ENCODE measurements around the gene ZFP14. TPM values are rescaled to one million over a fixed set of nuclear protein-coding genes. Genes with fewer than 3 reads are reported as not detected.
A peak's percentile ranks its signal among the peaks of the same experiment; 100 is the strongest.

The ZFP14 gene
- total and polyA plus RNA-seq, 2 of the 4 experiments (the other 2 are of a cell fraction), result 0.67 to 2.0 TPM

GRCh38 chr19:36418287-36419001, 39.4 kb upstream of the ZFP14 start, which contains the start of gene ZFP82:
Gene ZFP82, minus strand, starts transcription at chr19:36418644. Its CDS starts 8,855 bp downstream, at chr19:36409789.
- BruUV-seq (replicated peaks), result no TSS peak
- Histone ChIP-seq H2BK5ac (ENCODE audit: low read depth, low read length, poor library complexity, severe bottlenecking) (peak within 1 kb of the TSS; percentile 79), H3K18ac (ENCODE audit: low read depth, low read length) (peak within 1 kb of the TSS; percentile 65), H3K9ac (ENCODE audit: low read depth, low read length) (peak within 1 kb of the TSS; percentile 80), H2AK9ac (replicated peaks; ENCODE audit: low read depth, low read length, poor library complexity) (peak within 1 kb of the TSS; percentile 60), H4K20me1 (ENCODE audit: insufficient read depth, low read length) (no peaks in the 10 kb centered on the region), H3K36me3 (ENCODE audit: control insufficient read depth, insufficient read depth, low read length) (no peaks in the 10 kb centered on the region; the same call in 1 of the 2 replicates), H3K9me3 (ENCODE audit: control insufficient read depth, insufficient read depth, low read length) (peaks cover 5% of the 10 kb centered on the region), H3K56ac (ENCODE audit: extremely low read depth, insufficient read depth, low read length) (peak within 1 kb of the TSS; percentile 41), H2BK15ac (ENCODE audit: low read depth, low read length) (no peak within 1 kb of the TSS), H3K9me1 (ENCODE audit: insufficient read depth, low read length) (no peaks in the 10 kb centered on the region), H2AK5ac (ENCODE audit: low read depth, low read length) (0 out of 2 replicates have a peak within 1 kb of the TSS, but pooled peaks have one; percentile 36), H3K27ac (ENCODE audit: insufficient read depth, low read length) (peak within 1 kb of the TSS; percentile 81), H3K4me2 (ENCODE audit: low read depth, low read length) (peak within 1 kb of the TSS; percentile 78), H3K4me3 (ENCODE audit: insufficient read depth, low read depth, low read length) (peak within 1 kb of the TSS; percentile 66), H3K14ac (replicated peaks; ENCODE audit: low read depth, low read length) (peak within 1 kb of the TSS; percentile 67), H2AFZ (replicated peaks; ENCODE audit: low read length, poor library complexity) (peak within 1 kb of the TSS; percentile 99), H2BK120ac (ENCODE audit: low read depth, low read length) (peak within 1 kb of the TSS; percentile 30; the same call in 1 of the 2 replicates), H4K8ac (ENCODE audit: low read depth in 2 of 2, low read length in 2 of 2) (peak within 1 kb of the TSS; percentile 89 to 98), H3K23ac (ENCODE audit: low read depth, low read length) (peak within 1 kb of the TSS; percentile 28), H4K5ac (ENCODE audit: low read depth, low read length) (peak within 1 kb of the TSS; percentile 73), H3K79me1 (ENCODE audit: low read depth in 1 of 2, low read length in 2 of 2) (peaks cover 5 to 11% of the 10 kb centered on the region in 2 experiments), H3K4me1 (ENCODE audit: control insufficient read depth, insufficient read depth, low read length) (peaks cover 5% of the 10 kb centered on the region; the same call in 1 of the 2 replicates), H2BK20ac (ENCODE audit: low read depth, low read length) (no peak within 1 kb of the TSS), H4K91ac (ENCODE audit: insufficient read depth, low read depth, low read length) (peak within 1 kb of the TSS; percentile 84), H3K4ac (ENCODE audit: low read depth, low read length) (peak within 1 kb of the TSS; percentile 67), H3K27me3 (ENCODE audit: control insufficient read depth, insufficient read depth, low read length) (no peaks in the 10 kb centered on the region)
- DNase-seq, result peak; percentile 68
- CTCF ChIA-PET, result no interaction called here
- ATAC-seq (ENCODE audit: low read depth), result peak; percentile 92
- intact Hi-C loops (cut with micrococcal nuclease) (loop anchor here (5.0 kb wide), 1 partner anchor 41 kb away; the partner anchor contains the start of gene ZFP14), in situ Hi-C loops (cut with MboI; ENCODE audit: low sequenced_read_pairs) (no loop called here), dilution Hi-C loops (cut with HindIII; ENCODE audit: low sequenced_read_pairs, unreplicated experiment) (no loop called here)
- WGBS, 2 experiments (ENCODE audit: extremely low coverage in 2 of 2, insufficient read length in 1 of 2), result 1% methylated on average over 51 of the region's 70 CpGs; no CpG with 5 or more reads in 1 of the 2 experiments
- POLR2A ChIA-PET (ENCODE audit: unreplicated experiment), result no interaction called here
- TF ChIP-seq RCOR1 (IDR thresholded peaks at IDR 0.05; ENCODE audit: insufficient replicate concordance, low read length) (no peak), NFE2L2 (IDR thresholded peaks at IDR 0.05; ENCODE audit: low read depth, low read length) (no peak), MAZ (IDR thresholded peaks at IDR 0.05; ENCODE audit: borderline replicate concordance, low read depth, low read length) (peak; percentile 30; the same call in 1 of the 2 replicates)

All from IMR-90 (cell line).